ENCODE data around the gene ACTR3C. TPM values are rescaled to one million over a fixed set of nuclear protein-coding genes. Genes with fewer than 3 reads are reported as not detected.

Gene ACTR3C
- 4.0 TPM for total RNA-seq
- long read RNA-seq, partial matches to known transcripts, result 0 of 7 reads
- long read RNA-seq, other reads (novel, unspliced or antisense), result 7 of 7 reads

DNA sequence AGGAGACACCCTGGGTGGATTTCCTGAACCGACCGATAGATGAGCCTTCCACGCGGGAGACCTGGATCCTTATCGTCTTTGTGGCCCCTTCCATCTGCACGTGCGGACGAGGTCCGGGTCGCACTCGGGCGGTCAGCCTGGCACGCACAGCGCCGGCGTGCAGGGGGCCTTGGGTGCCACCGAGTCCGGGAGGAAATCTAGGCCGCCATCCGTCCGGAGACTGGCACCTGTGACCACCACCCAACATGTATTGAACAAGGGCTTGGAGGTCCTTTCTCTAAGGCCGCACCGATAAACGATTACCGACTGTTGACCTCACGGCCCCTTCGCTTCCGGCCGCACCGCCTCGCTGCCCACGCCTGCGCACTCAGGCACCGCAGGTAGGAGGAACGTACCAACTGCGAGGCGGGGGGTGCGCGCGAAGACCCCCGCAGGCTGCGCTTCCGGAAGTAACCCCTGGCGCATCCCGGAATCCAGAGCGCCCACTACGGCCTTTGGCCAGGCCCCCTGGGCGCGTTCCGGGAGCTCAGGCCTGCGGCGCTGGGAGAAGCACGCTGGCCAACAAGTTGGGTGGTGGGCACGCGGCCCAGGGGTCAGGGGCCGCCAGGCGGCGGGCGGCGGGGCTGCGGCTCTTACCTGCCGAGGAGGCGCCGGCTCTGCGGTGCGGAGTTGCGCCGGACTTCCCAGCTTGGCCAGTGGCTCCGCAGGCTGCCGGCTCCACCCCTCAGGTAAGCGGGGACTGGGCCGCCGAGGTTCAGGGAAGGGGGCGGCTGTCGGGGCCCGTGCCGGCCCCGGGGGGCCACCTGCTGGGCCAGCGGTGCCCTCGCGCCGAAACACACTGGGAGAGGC is at the start of gene ACTR3C, which contains the start of gene LRRC61:
Gene ACTR3C (minus strand): TSS at position 713 of the 849 bp plus-strand sequence. CDS start 28,249 bp downstream, outside the sequence.
Gene LRRC61 (plus strand): TSS at position 523 of the 849 bp plus-strand sequence. CDS start 13,507 bp downstream, outside the sequence.
- intact Hi-C loops (cut with micrococcal nuclease), result no loop called here
- DNase-seq (peak; percentile 72), ATAC-seq (peak; percentile 89)

DNA sequence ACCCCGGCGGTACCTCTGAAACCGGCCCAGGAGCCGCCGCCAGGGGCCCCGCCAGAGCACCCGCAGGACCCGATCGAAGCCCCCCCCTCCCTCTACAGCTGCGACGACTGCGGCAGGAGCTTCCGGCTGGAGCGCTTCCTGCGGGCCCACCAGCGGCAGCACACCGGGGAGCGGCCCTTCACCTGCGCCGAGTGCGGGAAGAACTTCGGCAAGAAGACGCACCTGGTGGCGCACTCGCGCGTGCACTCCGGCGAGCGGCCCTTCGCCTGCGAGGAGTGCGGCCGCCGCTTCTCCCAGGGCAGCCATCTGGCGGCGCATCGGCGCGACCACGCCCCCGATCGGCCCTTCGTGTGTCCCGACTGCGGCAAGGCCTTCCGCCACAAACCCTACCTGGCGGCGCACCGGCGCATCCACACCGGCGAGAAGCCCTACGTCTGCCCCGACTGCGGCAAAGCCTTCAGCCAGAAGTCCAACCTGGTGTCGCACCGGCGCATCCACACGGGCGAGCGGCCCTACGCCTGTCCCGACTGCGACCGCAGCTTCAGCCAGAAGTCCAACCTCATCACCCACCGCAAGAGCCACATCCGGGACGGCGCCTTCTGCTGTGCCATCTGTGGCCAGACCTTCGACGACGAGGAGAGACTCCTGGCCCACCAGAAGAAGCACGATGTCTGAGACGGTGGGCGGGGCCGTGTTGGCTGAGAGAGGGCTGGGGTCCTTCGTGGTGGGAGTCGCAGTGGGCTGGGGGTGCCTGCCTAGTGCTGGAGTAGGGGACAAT is 49.1 kb upstream of the ACTR3C start:
- ATAC-seq, result no peak
- peak; percentile 32 for DNase-seq
- intact Hi-C loops (cut with micrococcal nuclease), result no loop called here

DNA sequence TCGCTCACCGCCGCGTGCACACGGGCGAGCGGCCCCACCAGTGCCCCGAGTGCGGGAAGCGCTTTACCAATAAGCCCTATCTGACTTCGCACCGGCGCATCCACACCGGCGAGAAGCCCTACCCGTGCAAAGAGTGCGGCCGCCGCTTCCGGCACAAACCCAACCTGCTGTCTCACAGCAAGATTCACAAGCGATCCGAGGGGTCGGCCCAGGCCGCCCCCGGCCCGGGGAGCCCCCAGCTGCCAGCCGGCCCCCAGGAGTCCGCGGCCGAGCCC is 48.6 kb upstream of the ACTR3C start:
- intact Hi-C loops (cut with micrococcal nuclease), result no loop called here
- DNase-seq, result peak; percentile 37
- no peak for ATAC-seq

DNA sequence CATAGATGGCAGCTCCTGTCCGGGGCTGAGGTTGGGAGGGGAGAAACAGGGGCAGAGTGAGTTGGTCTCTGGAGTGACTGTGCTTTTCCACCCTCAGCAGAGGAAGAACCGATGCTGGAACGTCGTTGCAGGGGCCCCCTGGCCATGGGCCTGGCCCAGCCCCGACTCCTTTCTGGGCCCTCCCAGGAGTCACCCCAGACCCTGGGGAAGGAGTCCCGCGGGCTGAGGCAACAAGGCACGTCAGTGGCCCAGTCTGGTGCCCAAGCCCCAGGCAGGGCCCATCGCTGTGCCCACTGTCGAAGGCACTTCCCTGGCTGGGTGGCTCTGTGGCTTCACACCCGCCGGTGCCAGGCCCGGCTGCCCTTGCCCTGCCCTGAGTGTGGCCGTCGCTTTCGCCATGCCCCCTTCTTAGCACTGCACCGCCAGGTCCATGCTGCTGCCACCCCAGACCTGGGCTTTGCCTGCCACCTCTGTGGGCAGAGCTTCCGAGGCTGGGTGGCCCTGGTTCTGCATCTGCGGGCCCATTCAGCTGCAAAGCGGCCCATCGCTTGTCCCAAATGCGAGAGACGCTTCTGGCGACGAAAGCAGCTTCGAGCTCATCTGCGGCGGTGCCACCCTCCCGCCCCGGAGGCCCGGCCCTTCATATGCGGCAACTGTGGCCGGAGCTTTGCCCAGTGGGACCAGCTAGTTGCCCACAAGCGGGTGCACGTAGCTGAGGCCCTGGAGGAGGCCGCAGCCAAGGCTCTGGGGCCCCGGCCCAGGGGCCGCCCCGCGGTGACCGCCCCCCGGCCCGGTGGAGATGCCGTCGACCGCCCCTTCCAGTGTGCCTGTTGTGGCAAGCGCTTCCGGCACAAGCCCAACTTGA is 48.0 kb upstream of the ACTR3C start:
- DNase-seq (no peak), ATAC-seq (no peak)
- intact Hi-C loops (cut with micrococcal nuclease), result no loop called here

DNA sequence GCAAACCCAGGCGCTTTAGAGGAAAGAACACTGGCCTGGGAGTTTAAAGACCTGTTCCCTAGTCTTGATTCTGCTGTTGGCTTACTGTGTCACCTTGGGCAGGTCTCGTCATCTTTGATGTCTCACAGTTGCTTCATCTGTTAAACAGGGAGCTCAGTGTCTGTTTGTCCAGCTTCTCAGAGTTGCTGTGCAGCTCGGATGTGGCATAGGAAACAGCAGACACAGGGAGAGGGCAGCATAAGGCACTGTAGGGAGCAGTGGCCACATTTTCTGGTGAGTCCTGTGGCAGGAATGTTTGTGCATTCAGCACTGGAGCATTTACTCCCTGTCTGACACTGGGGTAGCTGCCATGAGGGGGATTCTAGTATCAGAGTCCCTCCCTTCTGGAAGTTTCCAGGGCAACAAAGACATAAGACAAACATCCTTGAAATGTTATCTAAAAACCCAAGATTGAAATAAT is 47.3 kb upstream of the ACTR3C start:
- ATAC-seq (no peak), DNase-seq (no peak)
- intact Hi-C loops (cut with micrococcal nuclease), result no loop called here

DNA sequence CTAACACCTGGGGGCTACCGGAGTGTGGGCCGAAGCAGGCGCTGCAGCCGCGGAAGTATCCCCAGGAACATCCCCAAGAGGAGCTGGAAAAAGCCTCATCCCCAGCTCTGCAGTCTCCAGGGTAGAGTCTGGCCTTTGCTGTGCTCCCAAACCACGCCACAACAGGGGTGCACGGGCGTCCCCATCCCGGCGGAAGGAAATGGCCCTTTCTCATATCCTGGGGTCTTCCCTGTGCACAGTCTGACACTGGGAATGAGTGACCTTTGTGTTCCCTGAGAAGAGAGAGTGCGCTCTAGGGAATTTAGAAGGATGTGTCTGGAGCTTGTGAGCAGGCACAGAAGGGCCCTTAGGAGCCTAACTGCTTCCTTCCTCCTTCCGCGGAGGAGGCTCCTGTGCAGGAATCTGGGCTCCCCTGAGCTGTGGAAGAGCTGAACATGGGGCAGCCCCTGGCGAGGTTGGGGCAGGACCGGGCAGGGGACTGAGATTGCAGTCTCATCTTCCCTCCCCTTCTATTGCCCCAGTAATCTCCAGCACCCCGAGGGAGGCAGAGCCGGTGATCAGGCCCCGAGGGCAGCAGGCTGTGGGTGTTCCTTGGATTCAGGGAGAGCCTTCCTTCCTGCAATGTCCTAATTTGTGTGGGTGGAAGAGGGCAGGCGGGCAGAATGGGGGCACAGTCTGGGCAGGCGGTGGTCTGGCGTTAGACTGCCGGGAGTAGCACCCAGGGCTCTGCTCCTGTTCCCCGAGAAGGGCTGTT is 46.6 kb upstream of the ACTR3C start:
- DNase-seq (no peak), ATAC-seq (no peak)
- intact Hi-C loops (cut with micrococcal nuclease), result no loop called here

DNA sequence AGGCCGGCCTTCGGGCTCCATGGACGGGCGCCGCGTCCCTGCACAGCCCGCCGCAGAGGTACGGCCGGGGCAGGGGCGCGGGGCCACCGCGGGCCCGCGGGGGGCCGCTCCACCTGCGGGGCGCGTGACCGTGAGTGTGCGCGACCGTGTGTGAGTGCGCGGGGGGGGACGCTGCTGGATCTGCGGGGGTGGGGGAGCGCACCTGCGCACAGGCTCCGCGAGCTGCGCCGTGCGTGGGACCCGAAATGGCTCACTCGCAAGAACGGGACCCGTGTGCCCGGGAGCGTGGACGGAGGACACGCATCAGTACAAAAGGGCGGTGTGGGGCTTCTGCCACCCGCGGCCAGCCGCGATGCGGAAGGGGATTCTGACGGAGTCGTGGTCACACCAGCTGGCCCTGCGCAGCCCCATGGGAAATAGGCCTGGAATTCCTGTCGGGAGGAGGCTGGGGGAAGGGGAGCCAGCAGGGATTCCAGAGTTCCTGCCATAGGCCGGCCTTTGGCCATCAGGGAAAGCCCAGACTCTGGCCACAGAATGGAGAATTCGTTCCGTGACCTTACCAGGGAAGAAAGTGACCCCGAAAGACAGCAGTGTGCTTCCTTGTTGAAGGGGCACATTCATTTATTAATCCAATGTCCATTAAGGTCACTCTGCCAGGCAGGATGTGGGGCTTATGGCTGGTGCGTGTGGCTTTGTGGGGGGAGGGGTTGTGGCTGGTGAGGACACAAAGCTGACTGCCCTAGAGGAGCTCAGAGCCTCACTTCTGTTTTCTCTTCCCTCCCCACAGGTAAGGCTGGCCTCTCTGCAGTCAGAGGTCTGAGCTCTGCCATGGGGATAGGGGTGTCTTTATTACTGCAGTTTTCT is 45.8 kb upstream of the ACTR3C start:
- intact Hi-C loops (cut with micrococcal nuclease), result no loop called here
- DNase-seq (peak; percentile 82), ATAC-seq (peak; percentile 67)

DNA sequence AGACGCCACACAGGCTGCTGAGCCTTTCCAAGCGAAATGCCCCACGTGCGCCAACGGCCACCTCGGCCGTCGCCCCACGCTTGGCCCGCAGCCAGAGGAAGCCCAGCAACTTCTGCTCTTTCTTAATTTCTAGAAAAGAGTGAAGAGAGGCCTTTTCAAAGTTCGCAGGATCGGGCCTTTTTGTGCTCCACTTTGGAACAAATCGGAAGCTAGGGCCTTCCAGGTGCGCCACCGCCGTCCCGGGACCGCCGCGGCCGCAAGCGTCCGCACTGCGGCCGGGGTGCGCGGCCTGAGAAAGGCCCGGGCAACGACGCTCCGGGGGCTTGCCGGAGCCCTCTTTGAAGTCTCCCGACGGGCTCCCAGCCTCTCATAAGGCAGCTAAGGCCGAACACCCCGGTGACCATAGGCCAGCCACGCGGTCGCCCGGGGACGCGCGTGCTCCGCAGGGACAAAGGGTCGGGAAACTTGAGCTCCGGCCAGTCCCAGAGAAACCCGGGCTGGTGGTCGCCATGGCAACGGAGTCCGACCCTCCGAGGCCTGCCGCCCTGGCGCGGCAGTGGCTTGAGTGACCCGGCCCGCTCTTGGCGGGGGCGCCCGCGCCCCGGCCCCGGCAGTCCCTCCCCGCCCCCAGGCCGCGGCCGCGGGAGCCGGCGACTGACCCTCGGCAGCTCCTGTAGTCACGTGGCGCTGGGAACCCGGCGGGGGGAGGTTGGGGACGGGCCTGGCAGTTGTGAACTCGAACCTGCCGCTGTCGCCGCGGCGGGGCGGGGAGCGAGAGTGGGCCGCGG is 44.9 kb upstream of the ACTR3C start, which contains the start of gene REPIN1:
Gene REPIN1 (plus strand): TSS at position 727 of the 788 bp plus-strand sequence. CDS start 890 bp downstream, outside the sequence.
- DNase-seq (peak; percentile 96), ATAC-seq (peak; percentile 89)
- intact Hi-C loops (cut with micrococcal nuclease), result no loop called here

DNA sequence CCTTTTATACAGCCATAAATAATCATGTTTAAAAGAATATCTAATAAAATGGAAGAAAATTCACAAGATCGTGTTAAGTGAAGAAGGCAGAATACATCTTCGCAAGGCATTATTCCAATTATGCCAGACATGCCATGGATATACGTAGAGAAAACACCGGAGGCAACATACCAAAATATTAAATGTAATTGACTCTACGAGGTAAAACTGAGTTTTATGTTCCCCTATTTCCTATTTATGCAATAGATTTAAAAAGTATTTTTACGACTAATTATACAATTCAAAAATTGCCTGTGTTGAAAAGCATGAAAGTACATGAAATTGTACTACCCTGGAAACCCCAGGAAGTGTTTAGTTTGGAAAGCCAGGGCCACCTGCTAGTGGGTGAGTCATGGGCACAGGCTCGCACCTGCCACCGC is 44.3 kb upstream of the ACTR3C start:
- no peak for ATAC-seq
- intact Hi-C loops (cut with micrococcal nuclease), result no loop called here
- no peak for DNase-seq

DNA sequence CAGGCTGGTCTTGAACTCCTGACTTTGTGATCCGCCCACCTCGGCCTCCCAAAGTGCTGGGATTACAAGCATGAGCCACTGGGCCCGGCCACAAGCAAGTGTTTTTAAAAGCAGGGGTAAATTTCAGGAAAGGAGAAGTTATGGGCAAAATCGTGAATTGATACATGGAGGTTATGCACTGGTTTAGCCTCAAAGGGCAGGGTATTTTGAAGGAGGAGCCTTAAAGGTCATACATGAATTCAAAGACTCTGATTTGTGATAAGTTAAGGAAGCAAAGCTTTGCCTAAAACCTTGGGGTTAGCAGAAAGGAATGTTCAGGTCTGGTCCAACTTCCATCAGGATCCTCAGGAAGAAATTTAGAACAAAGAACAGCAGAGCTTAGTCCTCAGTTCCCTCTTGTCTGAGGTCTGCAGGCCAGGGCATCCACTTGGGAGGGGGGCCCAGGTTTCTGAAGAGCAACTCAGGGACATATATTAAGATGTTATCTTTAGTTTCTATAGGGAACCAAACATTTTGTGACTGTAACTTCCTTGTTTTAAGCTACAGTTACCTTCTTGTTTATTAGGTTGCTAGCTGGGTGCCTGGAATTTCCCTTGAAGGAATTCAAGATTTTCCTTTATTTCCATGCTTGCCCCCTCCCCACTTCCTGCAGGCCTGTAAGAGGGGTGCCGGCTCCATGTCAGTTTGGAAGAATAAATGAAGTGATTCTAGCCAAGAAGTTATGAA is 42.5 kb upstream of the ACTR3C start:
- ATAC-seq (no peak), DNase-seq (no peak)
- intact Hi-C loops (cut with micrococcal nuclease), result no loop called here

DNA sequence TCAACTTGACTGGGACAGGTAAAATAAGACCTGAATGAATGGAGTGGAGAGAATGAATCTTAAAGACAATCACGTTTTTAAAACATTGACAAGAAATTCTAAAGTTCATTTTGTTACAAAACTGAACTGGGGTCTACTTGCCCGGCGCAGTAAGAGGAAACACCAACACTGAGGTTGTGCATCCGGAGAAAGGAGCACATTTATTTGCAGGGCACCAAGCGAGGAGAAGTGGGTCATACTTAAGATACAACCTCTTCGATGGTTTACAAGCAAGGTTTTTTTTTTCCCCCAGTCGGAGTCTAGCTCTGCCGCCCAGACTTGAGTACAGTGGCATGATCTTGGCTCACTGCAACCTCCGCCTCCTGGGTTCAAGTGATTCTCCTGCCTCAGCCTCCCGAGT is 41.8 kb upstream of the ACTR3C start:
- intact Hi-C loops (cut with micrococcal nuclease), result no loop called here
- DNase-seq, result no peak
- ATAC-seq, result no peak

DNA sequence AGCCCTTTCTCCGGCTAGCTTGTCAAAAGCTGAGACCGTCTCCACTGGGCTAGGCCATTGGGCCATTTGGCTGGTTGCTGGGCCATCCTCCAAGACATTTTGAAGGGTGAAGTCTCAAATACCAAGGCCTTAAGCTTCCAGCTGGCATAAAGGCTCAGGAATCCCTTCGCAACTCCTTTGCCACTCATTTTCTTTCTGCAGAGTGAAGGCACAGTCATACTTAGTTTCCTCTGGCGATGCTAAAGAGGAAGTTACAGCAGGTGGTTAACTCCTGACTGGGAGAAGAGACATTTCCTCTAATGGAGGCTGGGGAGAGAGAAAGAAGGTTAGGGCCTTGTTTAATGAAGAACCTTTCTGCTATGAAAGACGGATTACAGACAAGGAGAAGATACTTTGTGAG is 40.5 kb upstream of the ACTR3C start:
- DNase-seq, result no peak
- ATAC-seq, result no peak
- intact Hi-C loops (cut with micrococcal nuclease), result no loop called here

DNA sequence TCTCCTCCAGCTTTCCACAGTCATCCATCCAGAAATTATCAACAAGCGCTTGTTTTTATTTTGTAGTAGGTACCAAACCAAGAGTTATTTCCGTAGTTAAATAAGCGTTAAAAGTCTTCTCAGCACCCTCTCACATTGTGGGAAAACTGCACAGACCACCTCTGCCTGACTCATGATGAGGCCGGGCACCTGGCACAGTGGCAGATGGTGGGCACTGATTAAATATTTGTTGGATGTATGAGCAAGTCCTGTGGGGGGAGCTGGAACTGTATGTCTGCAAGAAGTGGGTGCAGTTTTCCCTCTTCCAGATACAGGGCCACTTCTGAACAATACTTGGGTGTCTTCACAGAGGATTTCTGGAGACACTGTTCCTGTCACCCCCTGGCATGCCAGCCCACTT is 40.0 kb upstream of the ACTR3C start:
- ATAC-seq, result no peak
- DNase-seq, result no peak
- intact Hi-C loops (cut with micrococcal nuclease), result no loop called here

DNA sequence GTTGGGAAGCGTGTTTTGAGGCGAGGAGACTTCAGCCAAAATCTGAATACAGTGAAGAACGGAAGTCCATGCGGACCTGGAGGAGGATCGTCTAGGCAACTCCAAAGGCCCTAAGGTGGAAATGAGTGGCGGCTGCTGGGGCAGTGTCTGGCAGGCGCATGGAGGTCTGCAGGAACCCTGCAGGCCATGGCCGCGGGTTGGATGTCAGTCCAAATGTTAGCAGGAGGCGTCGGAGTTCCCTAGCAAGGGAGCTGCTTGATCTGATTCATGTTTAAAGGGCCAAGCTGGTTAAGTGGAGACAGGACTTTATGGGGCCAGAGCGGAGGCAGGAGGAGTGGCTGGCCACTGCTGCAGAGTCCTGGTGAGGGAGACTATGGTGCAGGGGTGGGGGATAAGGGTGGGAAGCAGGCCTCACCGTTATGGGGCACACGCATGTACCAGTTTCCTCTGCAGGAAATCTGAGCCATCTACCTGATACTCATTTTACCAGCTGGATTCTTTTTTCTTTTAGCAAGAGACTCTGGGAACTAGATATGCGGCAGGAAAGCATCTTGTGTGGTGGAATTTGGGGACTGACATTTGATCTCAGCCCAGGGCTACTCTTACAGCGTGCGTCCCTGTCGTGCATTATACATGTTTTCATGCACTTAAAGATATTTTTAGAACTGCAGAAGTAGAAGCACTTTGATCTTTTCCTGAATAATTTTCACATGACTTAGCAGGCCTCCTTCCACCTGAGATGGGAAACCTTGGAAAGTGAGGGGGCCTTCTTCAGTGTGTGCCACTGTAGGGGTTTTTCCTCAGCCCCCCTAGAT is 38.7 kb upstream of the ACTR3C start:
- no peak for DNase-seq
- intact Hi-C loops (cut with micrococcal nuclease), result no loop called here
- peak; percentile 24 for ATAC-seq

DNA sequence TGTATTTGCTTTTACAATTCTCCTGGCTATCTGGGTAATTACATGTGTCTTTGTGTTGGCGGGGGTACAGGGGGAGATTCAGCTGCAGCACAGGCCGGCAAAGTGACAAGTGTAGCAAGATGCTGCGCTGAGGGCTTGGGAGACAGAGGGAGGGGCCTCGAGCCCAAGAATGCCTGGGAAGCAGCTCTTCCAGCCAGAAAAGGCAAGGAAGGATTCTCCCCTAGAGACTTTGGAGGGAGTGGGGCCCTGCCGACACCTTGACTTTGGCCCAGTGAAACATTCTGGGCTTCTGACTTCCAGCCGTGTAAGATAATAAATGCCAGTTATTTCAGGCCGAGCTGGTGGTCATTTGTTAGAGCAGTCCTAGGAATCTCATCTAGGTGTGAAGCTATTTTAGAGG is 38.1 kb upstream of the ACTR3C start:
- ATAC-seq, result no peak
- DNase-seq, result no peak
- intact Hi-C loops (cut with micrococcal nuclease), result no loop called here

All from left ventricle myocardium superior (tissue), 1 donor.